Activated naive CD8-positive, alpha-beta T cell treated with anti-CD3 and anti-CD28 coated beads for 36 hours (primary cell): ENCODE measurements around the gene ABCF2. TPM values are rescaled to one million over a fixed set of nuclear protein-coding genes. Genes with fewer than 3 reads are reported as not detected.

Source experiments
- DNase-seq: peaks from one replicate; pipeline ENCODE4 v3.0.0; 2021
- H3K27ac Mint-ChIP-seq: one replicate; pipeline ENCODE4 v1.8.0; 2022; ENCODE audit warnings: mild to moderate bottlenecking, moderate library complexity, mixed read lengths
- H3K27me3 Mint-ChIP-seq: one replicate; pipeline ENCODE4 v1.8.0; 2022; ENCODE audit warnings: mild to moderate bottlenecking, mixed read lengths
- H3K36me3 Mint-ChIP-seq: one replicate; pipeline ENCODE4 v1.8.0; 2021; ENCODE audit warnings: mild to moderate bottlenecking, mixed read lengths
- H3K4me1 Mint-ChIP-seq: one replicate; pipeline ENCODE4 v1.8.0; 2021; ENCODE audit warnings: mixed read lengths
- H3K4me3 Mint-ChIP-seq: one replicate; pipeline ENCODE4 v1.8.0; 2022; ENCODE audit warnings: mild to moderate bottlenecking, moderate library complexity, mixed read lengths
- H3K9me3 Mint-ChIP-seq: one replicate; pipeline ENCODE4 v1.8.0; 2022; ENCODE audit warnings: mixed read lengths
- total RNA-seq, 2 experiments: library from RNA; stranded (reverse); gene quantifications; one replicate each; pipeline ENCODE4 v1.2.3, GENCODE V29; 2021

Gene ABCF2
- total RNA-seq, 2 experiments from 2014 or later = 85.2 to 87.5 TPM

DNA sequence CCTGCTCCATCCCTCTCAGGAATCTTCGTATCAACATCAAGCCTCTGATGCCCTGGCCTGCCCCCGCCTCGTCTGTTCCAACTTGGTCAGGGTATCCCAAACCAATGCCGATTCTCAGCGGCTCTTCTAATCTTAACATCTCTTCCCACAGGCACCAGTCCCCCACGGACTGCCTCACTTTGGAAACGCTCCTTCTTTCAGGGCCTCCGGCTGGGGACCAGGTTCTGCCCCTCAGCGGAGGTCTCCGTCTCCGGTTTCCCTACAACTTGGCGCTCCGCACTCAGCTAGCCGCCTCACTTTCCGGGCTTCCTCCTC lies 488 bp downstream of the ABCF2 start:
- H3K4me3 Mint-ChIP-seq = peak overlapping the region; percentile 100
- H3K27ac Mint-ChIP-seq = peak overlapping the region; percentile 99
- H3K36me3 Mint-ChIP-seq = peaks cover 33% of the 10 kb centered on the region
- H3K27me3 Mint-ChIP-seq = no peaks in the 10 kb centered on the region
- no peak for DNase-seq
- H3K4me1 Mint-ChIP-seq = peaks cover 35% of the 10 kb centered on the region
- no peaks in the 10 kb centered on the region for H3K9me3 Mint-ChIP-seq

- Mint-ChIP-seq H3K27me3 (no peaks in the 10 kb centered on the region), H3K27ac (peak overlapping the region; percentile 99), H3K9me3 (no peaks in the 10 kb centered on the region), H3K4me3 (peak overlapping the region; percentile 100), H3K4me1 (peaks cover 33% of the 10 kb centered on the region), H3K36me3 (peaks cover 35% of the 10 kb centered on the region)
- DNase-seq = no peak
Measured at GRCh38 chr7:151225948-151226510, 976 bp downstream of the ABCF2 start.

DNA sequence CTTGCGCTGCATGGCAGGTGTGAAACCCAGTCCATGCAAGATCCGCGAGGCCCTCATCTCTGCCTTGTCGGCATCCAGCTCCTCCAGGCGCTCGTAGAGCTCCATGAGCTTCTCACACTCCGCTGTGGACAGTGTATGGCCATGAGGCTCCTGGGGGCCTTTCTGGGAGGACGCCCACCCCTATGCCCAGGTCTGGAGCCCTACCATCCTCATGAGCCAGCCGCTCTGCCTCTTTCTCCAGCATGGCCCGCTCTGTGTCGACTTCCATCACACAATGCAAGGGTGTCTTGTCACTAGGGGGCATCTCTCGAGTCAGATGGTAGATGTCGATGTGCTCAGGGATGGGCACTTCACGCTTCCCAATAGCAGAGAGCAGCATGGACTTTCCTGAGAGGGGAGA lies 3.3 kb downstream of the ABCF2 start:
- no peak for DNase-seq
- H3K27me3 Mint-ChIP-seq = no peaks in the 10 kb centered on the region
- H3K4me1 Mint-ChIP-seq = peaks cover 36% of the 10 kb centered on the region
- H3K27ac Mint-ChIP-seq = no peak overlapping the region
- no peaks in the 10 kb centered on the region for H3K9me3 Mint-ChIP-seq
- H3K4me3 Mint-ChIP-seq = no peak overlapping the region
- peaks cover 40% of the 10 kb centered on the region for H3K36me3 Mint-ChIP-seq

DNA sequence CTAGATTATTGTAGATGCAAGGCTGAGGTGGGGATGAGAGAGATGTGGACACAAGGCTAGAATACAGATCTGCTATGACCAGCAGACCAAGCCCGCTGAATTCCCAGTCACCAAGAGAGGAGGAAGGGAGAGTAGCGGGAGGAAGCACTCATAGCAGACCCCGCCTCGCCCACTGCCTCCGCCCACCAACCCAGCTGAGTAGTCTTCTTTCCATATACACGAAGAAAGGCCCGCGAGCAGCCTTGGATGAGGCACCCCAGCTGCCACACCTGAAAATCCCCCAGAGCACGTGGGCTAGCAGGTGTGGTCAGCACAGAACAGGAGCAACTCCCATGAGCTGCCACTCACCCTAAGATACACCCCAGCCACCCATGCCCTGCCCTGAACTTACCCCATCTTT lies 8.8 kb downstream of the ABCF2 start:
- Mint-ChIP-seq H3K4me3 (no peak overlapping the region), H3K4me1 (peaks cover 4% of the 10 kb centered on the region), H3K27ac (no peak overlapping the region), H3K36me3 (peaks cover 23% of the 10 kb centered on the region), H3K9me3 (no peaks in the 10 kb centered on the region), H3K27me3 (no peaks in the 10 kb centered on the region)
- no peak for DNase-seq

DNA sequence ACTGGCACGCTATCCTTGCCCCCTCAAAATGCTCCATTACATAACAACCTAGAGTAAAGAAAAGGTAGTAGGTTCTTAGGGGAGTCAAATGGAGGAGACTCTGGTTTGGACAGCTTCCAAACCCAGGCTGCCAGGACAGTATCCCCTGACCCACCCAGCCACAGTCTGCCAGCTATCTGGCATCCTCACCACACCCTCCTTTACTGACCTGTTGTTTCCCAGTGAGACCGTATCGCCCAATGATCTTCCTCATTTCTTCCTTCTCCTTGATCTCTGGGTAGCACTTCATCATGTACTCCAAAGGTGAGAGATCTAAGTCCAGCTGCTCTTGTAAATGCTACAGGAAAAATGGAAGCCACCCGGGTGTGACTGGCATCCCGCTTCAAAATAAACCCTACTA lies 11.6 kb downstream of the ABCF2 start:
- Mint-ChIP-seq H3K36me3 (peaks cover 18% of the 10 kb centered on the region), H3K9me3 (no peaks in the 10 kb centered on the region), H3K27ac (no peak overlapping the region), H3K4me3 (no peak overlapping the region), H3K4me1 (peaks cover under 1% of the 10 kb centered on the region), H3K27me3 (no peaks in the 10 kb centered on the region)
- DNase-seq = no peak

- Mint-ChIP-seq H3K36me3 (peaks cover 14% of the 10 kb centered on the region), H3K9me3 (no peaks in the 10 kb centered on the region), H3K27ac (no peak overlapping the region), H3K4me3 (no peak overlapping the region), H3K4me1 (no peaks in the 10 kb centered on the region), H3K27me3 (no peaks in the 10 kb centered on the region)
- no peak for DNase-seq
Measured at GRCh38 chr7:151213826-151214225, 13.2 kb downstream of the ABCF2 start.

GRCh38 chr7:151212626-151213025 lies 14.4 kb downstream of the ABCF2 start:
- no peak for DNase-seq
- no peaks in the 10 kb centered on the region for H3K9me3 Mint-ChIP-seq
- H3K4me1 Mint-ChIP-seq = peaks cover 3% of the 10 kb centered on the region
- H3K4me3 Mint-ChIP-seq = no peak overlapping the region
- no peak overlapping the region for H3K27ac Mint-ChIP-seq
- peaks cover 5% of the 10 kb centered on the region for H3K36me3 Mint-ChIP-seq
- no peaks in the 10 kb centered on the region for H3K27me3 Mint-ChIP-seq

GRCh38 chr7:151211155-151211772 lies 15.7 kb downstream of the ABCF2 start:
- Mint-ChIP-seq H3K4me3 (no peak overlapping the region), H3K36me3 (peaks cover 5% of the 10 kb centered on the region), H3K9me3 (no peaks in the 10 kb centered on the region), H3K4me1 (peaks cover 15% of the 10 kb centered on the region), H3K27me3 (no peaks in the 10 kb centered on the region), H3K27ac (no peak overlapping the region)
- no peak for DNase-seq

DNA sequence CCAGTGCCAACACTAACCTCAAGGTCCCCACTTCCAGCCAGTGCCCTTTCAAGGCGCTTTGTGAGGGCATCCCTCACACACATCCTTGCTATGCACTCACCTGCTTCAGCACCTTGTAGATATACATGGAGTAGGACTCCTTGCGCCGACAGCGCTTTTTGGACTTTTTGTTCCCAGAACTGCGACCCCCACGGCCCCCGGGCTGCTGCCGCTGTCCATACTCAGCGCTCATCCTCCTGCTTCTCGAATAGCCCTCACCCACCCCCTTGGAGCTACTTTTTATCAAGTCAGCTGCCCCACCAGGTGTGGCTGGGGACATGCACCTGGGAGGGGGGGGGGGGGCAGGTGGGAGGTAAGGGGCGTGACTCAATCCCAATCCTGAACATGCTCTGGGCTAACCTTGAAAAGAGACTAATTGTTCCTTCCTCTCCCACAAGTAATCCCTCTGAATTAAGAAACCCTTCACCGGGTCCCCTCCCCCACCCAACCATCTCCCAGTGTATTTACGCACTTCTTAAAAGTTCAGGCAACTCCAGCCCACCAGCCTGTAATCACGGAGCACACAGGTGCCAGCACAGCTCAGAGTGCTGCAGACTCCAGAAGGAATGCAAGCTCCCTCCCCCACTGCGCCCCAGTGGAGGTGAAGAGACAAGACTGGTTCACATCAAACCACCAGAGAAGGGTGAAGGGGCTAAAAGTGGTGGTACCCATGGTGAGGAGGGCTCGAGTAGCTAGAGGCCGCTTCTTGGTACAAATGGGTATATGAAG lies 16.7 kb downstream of the ABCF2 start, which contains the start of gene H2BK1:
TSS of gene H2BK1 (minus strand) at position 402 of the 768 bp plus-strand sequence. CDS start at position 232, 170 bp downstream.
- no peaks in the 10 kb centered on the region for H3K9me3 Mint-ChIP-seq
- H3K27me3 Mint-ChIP-seq = peaks cover 2% of the 10 kb centered on the region
- no peak within 1 kb of the TSS for H3K4me3 Mint-ChIP-seq
- peaks cover 15% of the 10 kb centered on the region for H3K4me1 Mint-ChIP-seq
- peaks cover 3% of the 10 kb centered on the region for H3K36me3 Mint-ChIP-seq
- H3K27ac Mint-ChIP-seq = no peak within 1 kb of the TSS
- DNase-seq = no peak

- Mint-ChIP-seq H3K4me3 (no peak overlapping the region), H3K36me3 (no peaks in the 10 kb centered on the region), H3K9me3 (no peaks in the 10 kb centered on the region), H3K27ac (no peak overlapping the region), H3K4me1 (peaks cover 15% of the 10 kb centered on the region), H3K27me3 (peaks cover 8% of the 10 kb centered on the region)
- no peak for DNase-seq
Measured at GRCh38 chr7:151209588-151209987, 17.4 kb downstream of the ABCF2 start.

- no peak overlapping the region for H3K27ac Mint-ChIP-seq
Measured at GRCh38 chr7:151208253-151208862, 18.6 kb downstream of the ABCF2 start.

GRCh38 chr7:151207804-151208203 lies 19.2 kb downstream of the ABCF2 start:
- Mint-ChIP-seq H3K4me3 (no peak overlapping the region), H3K27ac (no peak overlapping the region)

More at GRCh38 chr7:151208253-151208862, 18.6 kb downstream of the ABCF2 start:
- DNase-seq = no peak
- Mint-ChIP-seq H3K36me3 (no peaks in the 10 kb centered on the region), H3K9me3 (no peaks in the 10 kb centered on the region), H3K27me3 (peaks cover 11% of the 10 kb centered on the region), H3K4me1 (peaks cover 15% of the 10 kb centered on the region), H3K4me3 (no peak overlapping the region)

DNA sequence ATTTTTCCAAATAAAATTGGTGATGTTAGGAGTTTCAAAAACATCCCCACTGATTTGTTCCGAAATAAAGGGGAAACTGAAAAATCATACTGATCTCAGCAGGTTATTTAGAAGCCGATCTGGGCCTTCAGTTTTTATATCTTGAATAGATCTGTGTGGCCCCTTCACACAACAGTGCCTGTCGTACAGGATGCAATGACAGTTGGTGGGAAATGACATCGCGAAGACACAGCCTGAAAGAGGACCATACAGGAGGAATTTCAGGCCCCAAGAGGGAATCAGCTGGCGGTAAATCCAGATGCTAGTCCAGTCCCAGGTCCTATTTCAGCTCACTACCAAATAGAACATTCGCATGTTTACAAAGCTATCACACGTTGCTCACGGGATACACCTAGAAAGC lies 19.7 kb downstream of the ABCF2 start:
- no peak overlapping the region for H3K27ac Mint-ChIP-seq
- peaks cover 15% of the 10 kb centered on the region for H3K4me1 Mint-ChIP-seq
- no peaks in the 10 kb centered on the region for H3K9me3 Mint-ChIP-seq
- H3K36me3 Mint-ChIP-seq = no peaks in the 10 kb centered on the region
- peaks cover 11% of the 10 kb centered on the region for H3K27me3 Mint-ChIP-seq
- no peak overlapping the region for H3K4me3 Mint-ChIP-seq
- DNase-seq = no peak

More at GRCh38 chr7:151207804-151208203, 19.2 kb downstream of the ABCF2 start:
- no peaks in the 10 kb centered on the region for H3K36me3 Mint-ChIP-seq
- no peaks in the 10 kb centered on the region for H3K9me3 Mint-ChIP-seq
- peaks cover 15% of the 10 kb centered on the region for H3K4me1 Mint-ChIP-seq
- peaks cover 11% of the 10 kb centered on the region for H3K27me3 Mint-ChIP-seq
- DNase-seq = no peak

GRCh38 chr7:151206914-151207313 lies 20.1 kb downstream of the ABCF2 start:
- Mint-ChIP-seq H3K27ac (no peak overlapping the region), H3K4me1 (peaks cover 15% of the 10 kb centered on the region), H3K36me3 (no peaks in the 10 kb centered on the region), H3K27me3 (peaks cover 11% of the 10 kb centered on the region), H3K9me3 (no peaks in the 10 kb centered on the region), H3K4me3 (no peak overlapping the region)
- no peak for DNase-seq

- H3K27ac Mint-ChIP-seq = no peak overlapping the region
- no peak for DNase-seq
- peaks cover 11% of the 10 kb centered on the region for H3K27me3 Mint-ChIP-seq
- H3K4me1 Mint-ChIP-seq = peaks cover 15% of the 10 kb centered on the region
- no peaks in the 10 kb centered on the region for H3K36me3 Mint-ChIP-seq
- no peak overlapping the region for H3K4me3 Mint-ChIP-seq
- no peaks in the 10 kb centered on the region for H3K9me3 Mint-ChIP-seq
Measured at GRCh38 chr7:151205730-151206129, 21.3 kb downstream of the ABCF2 start.
